GM18858 (cell line): ENCODE measurements around the gene DPF1.

Experiments used
- ATAC-seq: cut with Tn5 transposase; IDR thresholded peaks from one replicate; pipeline ENCODE4 v1.9.1; 2021; ENCODE audit not compliant: unreplicated experiment

The DPF1 gene

DNA sequence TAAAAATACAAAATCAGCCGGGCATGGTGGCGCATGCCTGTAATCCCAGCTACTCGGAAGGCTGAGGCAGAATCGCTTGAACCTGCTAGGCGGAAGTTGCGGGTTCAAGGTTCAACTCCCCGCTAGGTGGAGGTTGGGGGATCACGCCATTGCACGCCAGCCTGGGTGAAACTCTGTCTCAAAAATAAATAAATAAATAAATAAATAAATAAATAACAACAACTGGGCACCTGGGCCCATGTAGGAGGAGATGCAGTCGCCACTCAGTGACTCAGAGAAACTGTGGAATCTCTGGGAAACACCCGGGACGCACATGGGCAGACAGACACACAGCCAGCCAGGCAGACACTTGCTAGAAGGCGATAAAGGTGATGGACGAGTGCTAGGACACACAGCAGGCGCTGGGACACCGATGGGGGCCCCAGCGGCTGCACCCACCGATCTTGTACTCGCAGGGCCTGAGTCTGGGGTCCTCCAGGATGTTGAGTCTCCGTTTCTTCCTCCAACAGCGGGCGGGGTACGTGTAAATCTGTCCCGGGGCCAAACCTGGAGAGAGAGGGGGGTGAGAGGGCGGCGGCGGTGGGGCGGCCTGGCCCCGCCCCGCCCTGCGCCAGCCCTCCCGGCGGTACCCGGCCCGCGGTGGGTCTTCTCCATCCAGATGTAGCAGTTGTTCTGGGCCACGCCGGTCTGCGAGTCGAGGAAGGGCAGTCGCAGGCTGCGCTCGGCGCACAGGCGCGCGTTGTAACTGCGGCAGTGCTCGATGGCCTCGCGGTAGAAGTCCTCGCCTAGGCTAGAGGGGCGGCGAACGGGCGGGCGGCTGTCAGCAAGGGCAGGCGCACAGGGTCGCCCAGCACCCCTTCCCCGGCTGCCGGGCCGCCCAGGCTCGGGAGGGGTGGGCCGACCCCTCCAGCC is 1.8 kb downstream of the DPF1 start:
- ATAC-seq = no peak

DNA sequence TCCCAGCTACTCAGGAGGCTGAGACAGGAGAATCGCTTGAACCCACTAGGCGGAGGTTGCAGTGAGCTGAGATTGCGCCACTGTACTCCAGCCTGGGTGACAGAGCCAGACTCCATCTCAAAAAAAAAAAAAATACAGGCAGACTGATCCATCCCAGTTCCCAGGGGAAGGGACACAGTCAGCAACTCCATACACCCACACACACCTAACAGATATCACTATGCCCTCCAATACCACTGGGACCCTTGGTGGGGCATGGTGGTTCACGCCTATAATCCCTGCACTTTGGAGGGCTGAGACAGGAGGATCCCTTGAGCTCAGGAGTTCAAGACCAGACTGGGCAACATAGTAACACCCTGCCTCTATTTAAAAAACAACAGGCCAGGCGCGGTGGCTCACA is 2.6 kb downstream of the DPF1 start:
- ATAC-seq = no peak

DNA sequence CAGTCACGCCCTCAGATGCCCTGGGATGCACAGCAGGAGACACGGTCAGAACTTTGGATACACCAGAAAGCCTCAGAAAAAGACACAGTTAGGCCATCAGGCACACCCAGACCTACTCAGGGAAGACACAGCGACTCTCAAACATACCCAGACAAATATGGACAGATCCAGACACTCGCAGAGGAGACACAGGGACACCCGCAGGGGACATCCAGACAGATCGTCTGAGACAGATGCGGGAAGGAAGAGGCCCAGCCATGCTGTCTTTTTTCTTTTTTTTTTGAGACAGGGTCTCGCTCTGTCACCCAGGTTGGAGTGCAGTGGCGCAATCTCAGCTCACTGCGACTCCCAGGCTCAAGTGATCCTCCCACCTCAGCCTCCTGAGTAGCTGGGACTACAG is 4.8 kb downstream of the DPF1 start:
- ATAC-seq = no peak

DNA sequence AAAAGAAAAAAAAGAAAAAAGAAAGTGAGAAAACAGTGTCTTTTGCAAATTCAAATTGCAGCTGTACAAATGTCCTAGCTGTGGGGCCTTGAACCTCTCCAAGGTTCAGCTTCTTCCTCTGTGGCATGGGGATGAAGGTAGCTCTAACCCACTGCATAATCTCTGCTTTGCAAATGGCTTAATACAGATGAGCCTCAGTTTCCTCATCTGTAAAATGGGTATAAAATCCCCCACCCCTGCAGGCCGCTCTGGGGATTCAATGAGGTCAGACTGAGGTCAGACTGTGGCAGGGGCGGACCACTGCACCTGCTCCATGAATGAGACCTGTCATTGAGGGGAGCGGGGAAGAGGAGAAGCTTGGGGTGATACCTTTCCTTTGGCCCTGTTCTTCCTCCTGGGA is 5.8 kb downstream of the DPF1 start:
- ATAC-seq = no peak

DNA sequence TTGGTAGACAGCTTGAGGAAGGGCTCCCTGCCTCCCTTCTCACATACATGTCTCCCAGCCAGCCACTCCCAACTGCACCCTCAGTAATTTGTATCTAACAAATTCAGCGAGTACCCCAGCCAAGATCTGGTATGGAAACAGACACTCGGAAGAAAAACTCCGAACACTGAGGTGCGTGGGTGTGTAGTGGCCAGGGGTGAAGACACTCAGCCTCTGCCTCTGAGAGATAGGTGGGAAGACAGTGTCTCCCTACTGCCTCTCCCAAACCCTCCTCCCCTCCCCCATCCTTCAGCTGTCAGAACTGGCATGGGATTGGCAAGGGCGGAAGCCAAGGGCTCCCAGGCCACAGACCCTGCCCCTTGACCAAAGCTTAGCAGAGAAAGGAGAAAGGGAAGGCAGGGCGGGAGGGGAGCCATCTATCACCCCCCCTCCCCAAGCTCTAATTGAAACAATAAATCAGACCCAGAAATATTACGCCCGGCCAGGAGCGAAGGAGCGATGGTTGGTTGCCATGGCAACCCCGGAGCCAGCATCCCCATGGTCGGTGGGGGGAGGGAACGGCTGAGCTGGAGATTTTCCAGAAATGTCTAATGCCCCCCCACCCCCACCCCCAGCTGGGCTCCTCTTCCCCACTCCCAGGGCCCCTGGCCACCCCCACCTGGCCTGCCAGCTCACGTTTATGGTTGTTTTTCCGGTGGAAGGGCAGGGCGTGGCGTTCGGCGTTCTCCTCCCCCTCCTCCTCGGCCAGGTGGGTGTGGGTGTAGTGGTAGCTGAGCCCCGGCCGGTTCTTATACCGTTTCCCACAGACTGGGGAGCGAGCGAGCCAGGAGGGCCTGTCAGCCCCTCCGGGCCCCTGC is 7.0 kb downstream of the DPF1 start:
- no peak for ATAC-seq

DNA sequence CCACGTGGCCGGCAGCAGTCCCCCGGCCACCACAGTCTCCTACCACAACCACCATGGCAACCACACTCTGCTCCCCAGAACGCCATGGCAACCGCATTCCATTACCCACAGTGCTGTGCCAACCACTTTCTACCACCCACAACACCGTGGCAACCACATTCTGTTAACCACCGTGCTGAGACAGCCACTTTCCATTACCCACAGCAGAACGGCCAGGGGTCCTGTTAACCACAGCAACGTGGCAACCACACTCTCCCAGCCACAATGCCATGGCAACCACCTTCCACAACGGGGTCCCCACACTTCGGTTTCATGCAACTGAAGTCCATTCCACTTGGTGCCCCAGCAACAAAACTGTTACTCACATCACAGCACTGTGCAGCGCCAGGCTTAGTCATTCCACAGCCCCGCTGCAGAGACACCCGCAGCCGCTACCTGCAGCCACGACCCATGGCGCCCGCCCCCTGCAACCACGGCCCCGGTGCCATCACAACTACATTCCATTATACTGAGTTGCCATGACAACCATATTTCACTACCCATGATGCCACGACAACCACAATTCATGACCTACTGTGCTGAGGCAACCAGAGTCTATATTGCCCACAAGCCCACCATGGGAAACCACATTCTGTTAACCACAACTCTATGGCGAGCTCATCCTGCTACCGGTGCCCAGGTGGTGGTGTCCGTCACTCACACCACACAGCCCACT is 10.0 kb downstream of the DPF1 start:
- ATAC-seq = no peak

DNA sequence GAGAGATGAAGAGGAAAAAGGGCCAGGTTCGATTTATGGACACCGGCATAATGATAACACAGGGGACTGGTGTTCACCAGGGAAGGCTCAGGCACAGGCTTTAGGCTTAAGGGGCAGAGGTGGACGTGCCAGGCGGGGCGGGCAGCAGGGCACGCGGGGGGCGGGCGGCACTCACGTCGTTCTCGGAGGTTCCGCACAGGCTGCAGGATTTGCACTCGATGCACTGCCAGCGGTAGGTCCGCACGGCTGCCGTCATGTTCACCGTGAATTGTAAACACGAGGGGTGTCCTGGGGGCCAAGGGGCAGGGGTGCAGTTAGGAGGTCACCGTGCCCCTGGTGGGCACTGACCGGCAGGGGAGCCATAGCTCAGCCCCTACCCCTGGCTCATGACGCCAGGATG is 10.6 kb downstream of the DPF1 start:
- ATAC-seq = no peak

DNA sequence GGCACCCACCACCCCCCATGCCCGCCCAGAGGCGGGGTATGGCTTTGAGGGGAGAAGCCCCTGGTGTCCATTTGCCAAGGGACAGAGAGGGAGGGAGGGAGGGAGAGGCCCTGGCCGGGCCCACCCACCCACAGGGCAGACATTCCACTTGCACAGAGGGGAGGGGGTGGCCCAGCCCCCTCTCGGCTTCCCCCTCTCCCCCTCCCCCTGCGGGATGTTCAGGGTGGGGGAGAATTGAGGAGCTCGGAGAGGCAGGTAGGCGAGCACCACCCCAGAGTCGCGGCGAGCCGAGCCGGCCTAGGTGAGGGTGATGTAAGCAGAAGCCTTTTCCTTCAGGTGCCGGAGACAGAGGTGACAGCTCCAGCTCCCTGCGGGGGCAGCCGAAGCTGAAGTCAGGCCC is 12.3 kb downstream of the DPF1 start:
- no peak for ATAC-seq

DNA sequence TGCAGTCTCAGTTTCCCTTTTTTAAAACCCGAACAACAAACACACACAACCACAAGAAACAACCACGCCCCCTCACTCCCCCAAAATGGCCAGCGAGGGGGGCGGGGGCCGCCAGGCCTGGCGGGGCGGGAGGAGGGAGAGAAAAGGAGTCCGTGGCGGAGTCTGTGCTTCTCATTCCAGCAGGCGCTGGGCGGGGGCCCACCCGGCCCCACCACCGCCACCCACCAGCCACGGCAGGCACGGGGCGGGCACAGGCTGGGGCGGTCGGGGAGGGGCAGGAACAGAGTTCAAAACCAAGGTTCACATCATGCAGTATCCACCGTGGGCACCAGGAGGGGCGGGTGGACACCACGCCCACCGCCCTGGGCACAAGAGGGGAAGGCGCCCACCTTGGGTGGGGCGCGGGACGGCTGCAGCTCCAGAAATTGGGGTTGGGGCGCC is 12.9 kb downstream of the DPF1 start:
- no peak for ATAC-seq

DNA sequence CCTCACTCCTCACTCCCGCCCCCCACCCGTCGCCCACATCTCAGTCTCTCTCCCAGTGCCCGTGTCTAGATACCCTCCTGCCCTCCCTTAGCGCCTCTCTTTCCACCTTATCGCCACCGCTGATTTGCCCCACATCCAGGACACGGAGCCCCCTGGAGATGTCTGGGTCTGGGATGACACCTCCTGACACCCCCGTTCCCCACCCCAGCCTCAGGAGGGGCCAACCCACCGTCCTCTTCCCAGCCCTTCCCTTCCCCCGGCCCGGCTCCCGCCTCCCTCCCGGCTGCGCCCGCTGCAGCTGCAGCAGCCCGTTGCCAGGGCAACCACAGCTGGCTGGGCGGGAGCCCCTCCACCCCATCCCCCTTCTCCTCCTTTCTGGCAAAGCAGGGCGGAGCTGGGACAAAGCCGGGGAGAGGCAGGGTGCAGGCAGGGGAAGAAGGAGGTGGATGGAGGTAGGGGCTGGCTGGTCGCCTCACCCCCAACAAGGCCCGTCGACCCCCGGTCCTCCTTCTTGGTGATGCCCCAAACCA is 13.5 kb downstream of the DPF1 start:
- ATAC-seq = no peak

DNA sequence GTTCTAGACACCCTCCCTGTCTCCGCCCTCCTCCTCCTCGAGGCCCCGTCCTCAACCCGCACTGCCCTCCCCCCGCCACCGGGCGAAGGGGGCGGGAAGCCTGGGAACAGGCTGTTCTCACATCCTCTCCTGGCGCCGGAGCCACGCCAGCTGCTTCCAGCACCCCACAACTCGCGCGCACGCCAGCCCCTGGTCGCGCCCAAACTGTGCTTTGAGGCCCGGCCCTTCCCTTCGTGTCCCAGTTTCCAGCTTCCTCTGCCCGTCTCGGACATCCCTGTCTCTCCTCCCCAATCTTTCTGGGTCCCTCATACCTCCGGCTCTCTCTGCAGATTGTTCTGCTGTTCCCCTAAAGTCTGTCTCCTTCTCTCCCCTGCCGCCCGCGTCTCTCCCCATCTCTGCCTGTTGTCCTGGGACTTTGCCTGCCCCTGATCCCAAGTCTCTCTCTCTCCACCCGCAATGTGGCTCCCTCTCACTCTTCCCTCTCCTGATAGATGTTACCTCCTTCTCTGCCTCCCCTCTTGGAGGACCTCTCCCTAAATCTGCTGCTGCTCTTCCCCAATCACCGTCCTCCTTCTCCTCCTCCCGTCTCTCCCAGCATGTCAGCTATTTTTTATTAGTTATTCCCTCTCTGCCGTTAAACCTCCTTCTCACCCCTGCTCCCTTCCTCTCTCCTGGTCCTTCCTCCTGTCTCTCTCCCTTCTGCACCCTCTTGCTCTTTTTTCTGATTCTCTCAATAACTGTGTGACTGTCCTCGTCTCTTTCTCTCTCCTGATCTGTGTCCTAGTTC is 14.2 kb downstream of the DPF1 start:
- ATAC-seq = no peak

DNA sequence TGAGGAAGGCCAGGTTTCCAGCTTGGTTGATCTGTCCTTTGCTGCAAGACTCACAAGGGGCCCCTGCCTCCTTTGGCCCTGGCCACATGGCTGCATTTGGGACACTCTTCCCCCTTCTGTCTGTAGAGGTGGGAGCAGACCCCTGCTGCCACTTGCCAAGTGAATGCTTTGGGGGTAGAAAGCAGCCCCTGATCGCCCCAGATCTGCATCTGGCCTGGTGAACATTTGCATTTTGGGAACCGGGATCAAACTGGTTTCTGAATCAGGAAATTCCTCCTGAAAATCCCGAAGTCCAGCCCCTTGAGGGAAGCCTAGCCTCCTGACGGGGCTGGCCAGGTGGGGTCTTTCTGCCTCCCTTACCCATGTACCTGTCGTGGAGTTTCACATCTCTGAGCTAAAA is 14.9 kb downstream of the DPF1 start:
- no peak for ATAC-seq

DNA sequence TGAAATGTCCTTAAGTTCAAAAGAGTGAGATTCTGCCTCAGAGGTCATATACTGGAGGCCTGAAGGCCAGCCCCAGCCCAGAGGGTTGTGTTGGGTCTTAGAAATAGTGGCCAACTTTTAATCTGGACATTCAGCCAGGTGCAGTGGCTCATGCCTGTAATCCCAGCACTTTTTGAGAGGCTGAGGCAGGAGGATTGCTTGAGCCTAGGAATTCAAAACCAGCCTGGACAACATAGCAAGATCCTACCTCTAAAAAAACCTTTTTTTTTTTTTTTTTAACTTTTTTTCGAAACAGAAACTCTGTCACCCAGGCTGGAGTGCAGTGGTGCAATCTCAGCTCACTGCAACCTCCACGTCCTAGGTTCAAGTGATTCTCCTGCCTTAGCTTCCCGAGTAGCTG is 15.5 kb downstream of the DPF1 start:
- ATAC-seq = no peak

DNA sequence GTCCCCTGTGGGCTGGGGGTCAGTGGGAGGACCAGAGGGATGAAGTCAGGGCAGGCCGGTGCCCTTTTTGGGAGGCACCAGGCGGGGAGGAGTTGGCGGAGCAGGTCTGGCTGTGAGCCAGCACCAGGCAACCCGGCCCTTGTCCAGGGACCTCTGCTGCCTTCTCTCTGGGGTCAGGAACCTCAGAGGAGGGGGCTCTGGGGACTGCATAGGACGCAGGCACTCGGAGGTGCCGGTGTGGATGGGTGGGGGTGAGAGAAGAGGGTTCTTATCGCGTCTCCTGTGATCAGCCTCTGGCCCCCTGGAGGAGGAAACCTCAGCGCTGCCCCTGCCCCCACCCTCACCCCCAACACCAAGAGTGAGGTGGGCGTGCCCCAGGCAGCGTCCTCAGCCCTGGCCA is 16.5 kb downstream of the DPF1 start:
- ATAC-seq = no peak

DNA sequence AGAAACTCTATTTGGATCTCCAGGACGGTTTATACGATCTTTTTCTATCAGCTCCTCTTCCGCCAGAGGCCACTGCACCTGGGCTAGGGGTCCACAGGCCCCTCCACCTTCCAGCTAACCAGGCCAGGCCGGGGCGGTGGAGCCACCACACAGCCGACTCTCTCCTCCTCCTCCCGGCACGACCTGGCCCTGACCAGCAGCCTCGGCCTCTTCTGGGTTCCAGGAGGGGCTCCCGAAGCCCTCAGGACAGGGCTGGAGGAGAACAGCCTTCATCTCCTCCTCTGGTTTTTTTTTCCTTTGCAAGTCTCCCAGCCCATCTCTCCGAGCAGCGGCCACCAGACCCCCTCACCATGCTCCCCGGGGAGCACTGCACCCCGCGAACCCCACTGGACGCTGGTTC is 17.1 kb downstream of the DPF1 start:
- ATAC-seq = no peak

DNA sequence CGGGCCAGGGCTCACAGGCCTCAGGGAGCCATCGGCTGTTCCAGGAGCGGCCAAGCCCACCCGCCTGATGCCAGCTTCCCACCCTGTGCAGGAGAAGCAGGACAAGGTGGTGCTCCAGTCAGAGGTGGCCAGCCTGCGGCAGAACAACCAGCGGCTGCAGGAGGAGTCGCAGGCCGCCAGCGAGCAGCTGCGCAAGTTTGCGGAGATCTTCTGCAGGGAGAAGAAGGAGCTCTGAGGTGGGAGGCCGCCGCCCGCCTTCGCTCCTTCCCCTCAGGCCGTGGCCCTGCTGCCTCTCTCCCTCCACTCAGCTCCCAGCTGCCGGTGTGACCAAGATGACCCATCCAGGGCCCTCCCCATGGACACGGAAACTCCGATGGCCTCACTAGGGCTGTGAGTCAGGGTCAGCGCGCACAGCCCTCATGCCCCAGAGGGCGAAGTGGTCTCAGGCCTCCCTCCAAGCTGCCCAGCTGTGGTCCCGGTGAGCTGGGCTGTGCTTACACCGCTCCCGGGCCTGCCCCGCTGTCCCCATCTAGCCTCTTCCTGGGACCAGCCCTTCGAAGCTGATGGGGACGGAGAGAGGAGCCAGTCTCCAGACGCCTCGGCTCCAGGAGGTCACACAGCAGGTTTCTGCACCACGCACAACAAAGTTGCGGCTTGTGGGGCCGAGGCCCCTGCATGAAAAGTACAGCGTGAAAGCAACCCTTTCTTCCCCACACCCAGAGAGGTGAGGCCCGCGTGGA is 17.8 kb downstream of the DPF1 start:
- no peak for ATAC-seq

DNA sequence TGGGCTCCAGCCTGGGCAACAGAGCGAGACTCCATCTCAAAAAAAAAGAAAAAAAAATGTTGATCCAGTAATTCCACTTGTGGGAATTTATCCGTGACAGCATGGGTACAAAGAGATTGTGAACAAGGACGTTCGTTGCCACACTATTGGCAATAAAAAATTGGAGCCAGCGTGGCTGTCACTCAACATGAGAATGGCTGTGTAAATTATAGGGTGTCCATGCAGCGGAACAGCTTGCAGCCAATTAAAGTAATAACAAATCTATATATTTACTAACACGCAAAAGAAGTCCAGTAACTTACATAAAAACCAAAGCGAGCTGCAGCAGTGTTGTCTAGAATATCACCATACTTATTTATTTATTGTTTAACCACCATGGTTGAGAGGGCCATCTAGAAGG is 19.3 kb downstream of the DPF1 start:
- ATAC-seq = no peak

DNA sequence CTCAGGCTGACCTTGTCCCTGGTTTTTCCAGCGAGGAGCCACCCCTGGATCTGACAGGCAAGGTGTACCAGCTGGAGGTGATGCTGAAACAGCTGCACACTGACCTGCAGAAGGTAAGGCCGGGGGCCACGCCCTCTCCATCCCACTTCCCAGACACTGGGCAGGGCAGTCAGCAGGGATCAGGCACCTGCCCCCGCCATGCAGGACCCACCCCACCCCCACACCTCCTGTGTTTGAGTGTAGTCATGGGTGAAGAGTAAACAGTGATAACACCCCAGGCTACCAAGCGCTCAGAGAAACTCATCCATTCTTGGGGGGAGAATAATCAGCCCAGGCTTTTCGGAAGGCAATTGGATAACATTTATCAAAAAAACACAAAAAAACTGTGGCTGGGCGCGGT is 19.9 kb downstream of the DPF1 start:
- no peak for ATAC-seq

DNA sequence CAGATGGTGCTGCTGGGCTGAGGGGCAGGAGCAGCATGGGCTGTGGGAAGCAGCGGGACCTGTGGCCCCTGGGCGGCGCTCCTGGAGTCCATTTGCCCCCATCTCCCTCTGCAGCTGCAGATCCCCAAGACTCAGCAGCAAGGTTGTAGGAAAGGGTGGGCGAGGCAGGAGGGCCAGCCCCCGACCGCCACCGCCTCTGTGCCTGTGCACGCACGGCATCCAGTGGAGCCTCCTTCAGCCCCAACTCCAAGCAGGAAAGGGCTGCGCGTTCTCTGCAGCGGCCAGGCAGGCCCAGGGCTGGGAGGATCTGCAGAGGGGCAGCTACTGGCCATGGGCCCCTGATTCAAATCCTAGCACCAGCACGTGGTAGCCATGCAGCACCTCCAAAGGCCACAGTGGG is 20.8 kb downstream of the DPF1 start:
- no peak for ATAC-seq

DNA sequence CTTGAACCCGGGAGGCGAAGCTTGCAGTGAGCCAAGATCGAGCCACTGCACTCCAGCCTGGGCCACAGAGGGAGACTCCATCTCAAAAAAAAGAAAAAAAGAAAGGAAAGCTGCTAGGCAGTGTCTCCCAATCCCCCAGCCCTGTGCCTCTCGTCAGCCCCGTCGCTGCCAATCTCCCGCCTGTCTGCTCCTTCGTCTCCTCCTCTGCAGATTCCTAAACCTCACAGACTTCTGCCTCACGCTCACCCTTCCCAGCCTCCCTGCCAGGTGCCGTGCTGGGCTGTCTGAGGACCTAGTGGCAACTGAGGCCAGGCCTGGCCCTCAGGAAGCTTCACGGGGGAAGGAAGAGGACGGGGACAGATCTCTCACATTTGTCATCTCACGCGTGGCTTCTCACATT is 21.5 kb downstream of the DPF1 start:
- ATAC-seq = no peak
